ENCODE measurements around the gene MYO1F.

MYO1F gene

GRCh38 chr19:8610041-8610935 is 33.0 kb upstream of the MYO1F start, which contains the start of gene ADAMTS10:
Gene ADAMTS10 (minus strand): TSS chr19:8610715. CDS start chr19:8605710, 5,005 bp downstream.
- no peaks in the 10 kb centered on the region for H3K9me3 Mint-ChIP-seq
- H3K27ac Mint-ChIP-seq: peak within 1 kb of the TSS; percentile 10
- peak within 1 kb of the TSS; percentile 72 to 75 for H3K4me3 Mint-ChIP-seq
- peaks cover 0 to 2% of the 10 kb centered on the region in 2 donors for H3K36me3 Mint-ChIP-seq
- peak; percentile 28 to 29 for ATAC-seq (replicated peaks)
- no peak for DNase-seq
- peaks cover 38 to 58% of the 10 kb centered on the region in 2 donors for H3K27me3 Mint-ChIP-seq
- peaks cover 21 to 33% of the 10 kb centered on the region in 2 donors for H3K4me1 Mint-ChIP-seq

GRCh38 chr19:8609279-8610040 is 32.2 kb upstream of the MYO1F start:
- H3K9me3 Mint-ChIP-seq: peaks cover 0 to 2% of the 10 kb centered on the region in 2 donors
- peak overlapping the region; percentile 10 for H3K27ac Mint-ChIP-seq
- no peak for DNase-seq
- H3K4me3 Mint-ChIP-seq: peak overlapping the region; percentile 72 to 75
- peaks cover 36 to 52% of the 10 kb centered on the region in 2 donors for H3K27me3 Mint-ChIP-seq
- peak; percentile 50 to 55 for ATAC-seq (replicated peaks)
- H3K4me1 Mint-ChIP-seq: peaks cover 18 to 29% of the 10 kb centered on the region in 2 donors
- peaks cover 3 to 4% of the 10 kb centered on the region in 2 donors for H3K36me3 Mint-ChIP-seq

GRCh38 chr19:8608941-8609278 is 31.7 kb upstream of the MYO1F start:
- no peak overlapping the region for H3K27ac Mint-ChIP-seq
- peaks cover 0 to 2% of the 10 kb centered on the region in 2 donors for H3K9me3 Mint-ChIP-seq
- peaks cover 18 to 29% of the 10 kb centered on the region in 2 donors for H3K4me1 Mint-ChIP-seq
- peaks cover 3 to 4% of the 10 kb centered on the region in 2 donors for H3K36me3 Mint-ChIP-seq
- peaks cover 36 to 52% of the 10 kb centered on the region in 2 donors for H3K27me3 Mint-ChIP-seq
- DNase-seq (no peak), ATAC-seq (replicated peaks) (no peak)
- H3K4me3 Mint-ChIP-seq: peak overlapping the region; percentile 20 to 36

- Mint-ChIP-seq H3K9me3 (peaks cover 0 to 2% of the 10 kb centered on the region in 2 donors), H3K4me1 (peaks cover 15 to 22% of the 10 kb centered on the region in 2 donors), H3K4me3 (no peak overlapping the region), H3K27me3 (peaks cover 36 to 56% of the 10 kb centered on the region in 2 donors), H3K27ac (no peak overlapping the region), H3K36me3 (peaks cover 3 to 4% of the 10 kb centered on the region in 2 donors)
- ATAC-seq (replicated peaks) (no peak), DNase-seq (no peak)
These were observed 30.1 kb upstream of the MYO1F start for GRCh38 chr19:8607386-8607785.

- Mint-ChIP-seq H3K9me3 (peaks cover 0 to 2% of the 10 kb centered on the region in 2 donors), H3K4me3 (no peak overlapping the region), H3K27me3 (peaks cover 39 to 58% of the 10 kb centered on the region in 2 donors), H3K27ac (no peak overlapping the region), H3K36me3 (peaks cover 3 to 4% of the 10 kb centered on the region in 2 donors), H3K4me1 (peaks cover 13 to 17% of the 10 kb centered on the region in 2 donors)
- ATAC-seq (replicated peaks) (no peak), DNase-seq (no peak)
These were observed 28.3 kb upstream of the MYO1F start for GRCh38 chr19:8605514-8605913.

GRCh38 chr19:8601796-8602195 is 24.6 kb upstream of the MYO1F start:
- Mint-ChIP-seq H3K9me3 (peaks cover 0 to 4% of the 10 kb centered on the region in 2 donors), H3K27ac (no peak overlapping the region)

GRCh38 chr19:8600816-8601215 is 23.6 kb upstream of the MYO1F start:
- DNase-seq (no peak), ATAC-seq (replicated peaks) (no peak)
- Mint-ChIP-seq H3K27ac (no peak overlapping the region), H3K27me3 (peaks cover 19 to 36% of the 10 kb centered on the region in 2 donors), H3K4me3 (no peak overlapping the region), H3K4me1 (peaks cover 0 to 1% of the 10 kb centered on the region in 2 donors), H3K9me3 (peaks cover 0 to 4% of the 10 kb centered on the region in 2 donors), H3K36me3 (peaks cover 2 to 3% of the 10 kb centered on the region in 2 donors)

More at GRCh38 chr19:8601796-8602195, 24.6 kb upstream of the MYO1F start:
- H3K27me3 Mint-ChIP-seq: peaks cover 17 to 36% of the 10 kb centered on the region in 2 donors
- peaks cover 0 to 1% of the 10 kb centered on the region in 2 donors for H3K4me1 Mint-ChIP-seq
- no peak overlapping the region for H3K4me3 Mint-ChIP-seq
- ATAC-seq (replicated peaks) (no peak), DNase-seq (no peak)
- H3K36me3 Mint-ChIP-seq: peaks cover 2 to 3% of the 10 kb centered on the region in 2 donors

GRCh38 chr19:8600064-8600463 is 22.8 kb upstream of the MYO1F start:
- Mint-ChIP-seq H3K9me3 (peaks cover 0 to 4% of the 10 kb centered on the region in 2 donors), H3K4me3 (no peak overlapping the region), H3K36me3 (peaks cover 3 to 4% of the 10 kb centered on the region in 2 donors), H3K27ac (no peak overlapping the region), H3K4me1 (peaks cover 0 to 1% of the 10 kb centered on the region in 2 donors), H3K27me3 (peaks cover 24 to 43% of the 10 kb centered on the region in 2 donors)
- DNase-seq (no peak), ATAC-seq (replicated peaks) (no peak)

DNA sequence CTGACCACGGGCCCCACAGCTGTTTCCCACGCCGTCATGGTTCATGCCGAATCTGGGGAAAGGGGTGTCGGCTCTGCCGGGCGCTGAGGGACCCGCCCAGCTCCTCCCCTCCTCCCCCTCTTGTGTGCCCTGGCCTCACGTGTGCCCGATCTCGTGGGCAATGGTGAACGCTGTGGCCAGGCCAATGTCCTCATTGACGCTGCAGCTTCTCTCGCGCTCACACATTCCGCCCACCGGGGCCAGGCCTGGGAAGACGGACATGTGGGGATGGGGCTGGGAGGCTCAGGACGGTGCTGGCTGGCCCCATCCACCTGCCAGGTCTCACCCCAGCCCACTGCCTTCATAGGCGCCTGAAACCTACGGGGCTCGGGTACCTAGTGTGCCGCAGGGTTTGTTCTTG is 18.9 kb upstream of the MYO1F start:
- Mint-ChIP-seq H3K4me3 (no peak overlapping the region), H3K36me3 (peaks cover 8 to 10% of the 10 kb centered on the region in 2 donors), H3K27ac (no peak overlapping the region), H3K27me3 (peaks cover 55 to 64% of the 10 kb centered on the region in 2 donors), H3K4me1 (peaks cover 14 to 17% of the 10 kb centered on the region in 2 donors), H3K9me3 (peaks cover 12 to 23% of the 10 kb centered on the region in 2 donors)
- DNase-seq (no peak), ATAC-seq (replicated peaks) (no peak)

- ATAC-seq (replicated peaks) (no peak), DNase-seq (no peak)
- Mint-ChIP-seq H3K36me3 (peaks cover 8 to 10% of the 10 kb centered on the region in 2 donors), H3K27me3 (peaks cover 60 to 70% of the 10 kb centered on the region in 2 donors), H3K4me3 (no peak overlapping the region), H3K4me1 (peaks cover 16 to 17% of the 10 kb centered on the region in 2 donors), H3K27ac (no peak overlapping the region), H3K9me3 (peaks cover 12 to 23% of the 10 kb centered on the region in 2 donors)
These were observed 18.4 kb upstream of the MYO1F start for GRCh38 chr19:8595651-8596050.

GRCh38 chr19:8593931-8594330 is 16.7 kb upstream of the MYO1F start:
- peaks cover 12 to 23% of the 10 kb centered on the region in 2 donors for H3K9me3 Mint-ChIP-seq
- H3K27ac Mint-ChIP-seq: no peak overlapping the region
- peaks cover 16 to 17% of the 10 kb centered on the region in 2 donors for H3K4me1 Mint-ChIP-seq
- DNase-seq (no peak), ATAC-seq (replicated peaks) (no peak)
- peaks cover 8 to 10% of the 10 kb centered on the region in 2 donors for H3K36me3 Mint-ChIP-seq
- H3K4me3 Mint-ChIP-seq: no peak overlapping the region
- peaks cover 64 to 77% of the 10 kb centered on the region in 2 donors for H3K27me3 Mint-ChIP-seq

GRCh38 chr19:8592231-8593009 is 15.2 kb upstream of the MYO1F start:
- H3K36me3 Mint-ChIP-seq: peaks cover 8 to 10% of the 10 kb centered on the region in 2 donors
- H3K27me3 Mint-ChIP-seq: peaks cover 57 to 68% of the 10 kb centered on the region in 2 donors
- H3K4me1 Mint-ChIP-seq: peaks cover 15 to 17% of the 10 kb centered on the region in 2 donors
- H3K27ac Mint-ChIP-seq: peak overlapping the region; percentile 27
- peak; percentile 83 for DNase-seq
- H3K4me3 Mint-ChIP-seq: peak overlapping the region; percentile 77 to 84
- H3K9me3 Mint-ChIP-seq: peaks cover 12 to 21% of the 10 kb centered on the region in 2 donors
- peak; percentile 81 to 84 for ATAC-seq (replicated peaks)

- Mint-ChIP-seq H3K4me1 (peaks cover 15 to 17% of the 10 kb centered on the region in 2 donors), H3K9me3 (peaks cover 12 to 15% of the 10 kb centered on the region in 2 donors), H3K4me3 (no peak overlapping the region), H3K36me3 (peaks cover 4 to 5% of the 10 kb centered on the region in 2 donors), H3K27me3 (peaks cover 36 to 43% of the 10 kb centered on the region in 2 donors), H3K27ac (no peak overlapping the region)
- DNase-seq (no peak), ATAC-seq (replicated peaks) (no peak)
These were observed 12.0 kb upstream of the MYO1F start for GRCh38 chr19:8589177-8589714.

Data from stimulated activated naive B cell treated with anti-CD40 and anti-IgM and Interleukin-4, amounts not matched to agents 10 μg/mL and 1 μg/mL and 100 μg/mL, for 72 hours (primary cell).